Loucy (cell line): ENCODE measurements around the gene MACF1.

Experiments used
- EZH2phosphoT487 ChIP-seq: fragments of 200-600 bp; IDR thresholded peaks from 2 replicates; pipeline ENCODE4 v1.6.1; 2018; ENCODE audit warnings: antibody characterized with exemption, mild to moderate bottlenecking, moderate library complexity, borderline replicate concordance
- TF ChIP-seq, protein P1 (sequence below): fragments of 200-600 bp; sonication (generic); conservative IDR thresholded peaks from 2 replicates; pipeline ENCODE4 v1.5.1; 2014; ENCODE audit warnings: mild to moderate bottlenecking, antibody characterized with exemption, low read length

- TF ChIP-seq EZH2phosphoT487, result no peak
- TF ChIP-seq, protein P1, sequence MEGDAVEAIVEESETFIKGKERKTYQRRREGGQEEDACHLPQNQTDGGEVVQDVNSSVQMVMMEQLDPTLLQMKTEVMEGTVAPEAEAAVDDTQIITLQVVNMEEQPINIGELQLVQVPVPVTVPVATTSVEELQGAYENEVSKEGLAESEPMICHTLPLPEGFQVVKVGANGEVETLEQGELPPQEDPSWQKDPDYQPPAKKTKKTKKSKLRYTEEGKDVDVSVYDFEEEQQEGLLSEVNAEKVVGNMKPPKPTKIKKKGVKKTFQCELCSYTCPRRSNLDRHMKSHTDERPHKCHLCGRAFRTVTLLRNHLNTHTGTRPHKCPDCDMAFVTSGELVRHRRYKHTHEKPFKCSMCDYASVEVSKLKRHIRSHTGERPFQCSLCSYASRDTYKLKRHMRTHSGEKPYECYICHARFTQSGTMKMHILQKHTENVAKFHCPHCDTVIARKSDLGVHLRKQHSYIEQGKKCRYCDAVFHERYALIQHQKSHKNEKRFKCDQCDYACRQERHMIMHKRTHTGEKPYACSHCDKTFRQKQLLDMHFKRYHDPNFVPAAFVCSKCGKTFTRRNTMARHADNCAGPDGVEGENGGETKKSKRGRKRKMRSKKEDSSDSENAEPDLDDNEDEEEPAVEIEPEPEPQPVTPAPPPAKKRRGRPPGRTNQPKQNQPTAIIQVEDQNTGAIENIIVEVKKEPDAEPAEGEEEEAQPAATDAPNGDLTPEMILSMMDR, result no peak
Measured at GRCh38 chr1:39505289-39505688, 300.8 kb downstream of the MACF1 start.
